MM.1S (cell line): Measurements from ENCODE around the gene ADD2.

ENCODE experiments used
- DNase-seq: peaks from one replicate; pipeline ENCODE4 v3.0.0-alpha.2; 2015
- H2AFZ ChIP-seq: fragments of 300-600 bp; sonication (generic); 2 replicates; pipeline ENCODE4 v1.6.0; 2016; ENCODE audit warnings: antibody characterized with exemption, low read length
- H3F3A ChIP-seq: fragments of 300-600 bp; sonication (generic); 2 replicates; pipeline ENCODE4 v1.6.1; 2016; ENCODE audit warnings: mild to moderate bottlenecking, antibody characterized with exemption, low read length, moderate library complexity, mixed read lengths; ENCODE audit not compliant: insufficient read depth
- H3K27ac ChIP-seq: fragments of 300-600 bp; sonication (generic); 2 replicates; pipeline ENCODE4 v1.5.1; 2016; ENCODE audit warnings: mild to moderate bottlenecking, low read length
- H3K27me3 ChIP-seq: fragments of 300-600 bp; sonication (generic); replicated peaks from 2 replicates; pipeline ENCODE4 v1.6.0; 2016; ENCODE audit warnings: low read length; ENCODE audit not compliant: insufficient read depth
- H3K36me3 ChIP-seq: fragments of 300-600 bp; sonication (generic); replicated peaks from 2 replicates; pipeline ENCODE4 v1.6.1; 2016; ENCODE audit warnings: mild to moderate bottlenecking, low read length, mixed read lengths; ENCODE audit not compliant: insufficient read depth
- H3K4me1 ChIP-seq: fragments of 300-600 bp; sonication (generic); 2 replicates; pipeline ENCODE4 v1.6.1; 2016; ENCODE audit warnings: low read length, mixed read lengths
- H3K4me2 ChIP-seq: fragments of 300-600 bp; sonication (generic); 2 replicates; pipeline ENCODE4 v1.6.0; 2016; ENCODE audit warnings: low read depth, low read length
- H3K4me3 ChIP-seq: fragments of 300-600 bp; sonication (generic); 2 replicates; pipeline ENCODE4 v1.5.1; 2016; ENCODE audit warnings: low read length, mixed read lengths
- H3K79me2 ChIP-seq: fragments of 300-600 bp; sonication (generic); 2 replicates; pipeline ENCODE4 v1.6.1; 2016; ENCODE audit warnings: mixed run types, low read length, mixed read lengths
- H3K9ac ChIP-seq: fragments of 300-600 bp; sonication (generic); 2 replicates; pipeline ENCODE4 v1.6.1; 2016; ENCODE audit warnings: low read length, mixed read lengths
- H3K9me2 ChIP-seq: fragments of 300-600 bp; sonication (generic); replicated peaks from 2 replicates; pipeline ENCODE4 v1.6.1; 2016; ENCODE audit warnings: mild to moderate bottlenecking, low read length, mixed read lengths; ENCODE audit not compliant: insufficient read depth
- H3K9me3 ChIP-seq: fragments of 300-600 bp; sonication (generic); replicated peaks from 2 replicates; pipeline ENCODE4 v1.6.1; 2016; ENCODE audit warnings: mild to moderate bottlenecking, low read length, mixed read lengths; ENCODE audit not compliant: insufficient read depth
- H4K20me1 ChIP-seq: fragments of 300-600 bp; sonication (generic); 2 replicates; pipeline ENCODE4 v1.6.1; 2016; ENCODE audit warnings: mild to moderate bottlenecking, low read length, moderate library complexity, mixed read lengths; ENCODE audit not compliant: insufficient read depth
- CTCF ChIP-seq: fragments of 300-600 bp; sonication (generic); IDR thresholded peaks from 2 replicates; pipeline ENCODE4 v1.5.1; 2016; ENCODE audit warnings: antibody characterized with exemption, low read length, mixed read lengths
- EZH2 ChIP-seq: fragments of 300-600 bp; sonication (generic); optimal IDR thresholded peaks from 2 replicates; pipeline ENCODE3; 2017; ENCODE audit warnings: low read depth, mild to moderate bottlenecking, antibody characterized with exemption, low read length, mixed read lengths
- EZH2phosphoT487 ChIP-seq: fragments of 300-600 bp; sonication (generic); IDR thresholded peaks from 2 replicates; pipeline ENCODE4 v1.6.1; 2018; ENCODE audit warnings: antibody characterized with exemption, low read length

ADD2 gene

GRCh38 chr2:70671092-70671675, 96.8 kb downstream of the ADD2 start:
- H3K79me2 ChIP-seq, result no peaks in the 10 kb centered on the region
- H3K4me3 ChIP-seq, result no peak overlapping the region
- no peaks in the 10 kb centered on the region for H3F3A ChIP-seq
- H3K27me3 ChIP-seq, result no peaks in the 10 kb centered on the region
- no peaks in the 10 kb centered on the region for H3K4me1 ChIP-seq
- H3K9me3 ChIP-seq, result no peaks in the 10 kb centered on the region
- no peak overlapping the region for H3K27ac ChIP-seq
- H4K20me1 ChIP-seq, result no peaks in the 10 kb centered on the region
- no peaks in the 10 kb centered on the region for H3K36me3 ChIP-seq
- TF ChIP-seq EZH2phosphoT487, result no peak
- TF ChIP-seq EZH2, result no peak
- no peak for TF ChIP-seq CTCF
- H2AFZ ChIP-seq, result no peak overlapping the region
- H3K9me2 ChIP-seq, result no peaks in the 10 kb centered on the region
- no peak overlapping the region for H3K9ac ChIP-seq
- H3K4me2 ChIP-seq, result no peak overlapping the region
- no peak for DNase-seq

GRCh38 chr2:70670626-70671025, 97.4 kb downstream of the ADD2 start:
- Histone ChIP-seq H3K27me3 (no peaks in the 10 kb centered on the region), H2AFZ (no peak overlapping the region), H3K4me3 (no peak overlapping the region), H4K20me1 (no peaks in the 10 kb centered on the region), H3K4me1 (no peaks in the 10 kb centered on the region), H3F3A (no peaks in the 10 kb centered on the region), H3K36me3 (no peaks in the 10 kb centered on the region), H3K79me2 (no peaks in the 10 kb centered on the region), H3K9ac (no peak overlapping the region), H3K9me3 (no peaks in the 10 kb centered on the region), H3K27ac (no peak overlapping the region), H3K4me2 (no peak overlapping the region), H3K9me2 (no peaks in the 10 kb centered on the region)
- no peak for DNase-seq
- TF ChIP-seq CTCF (no peak), EZH2phosphoT487 (no peak), EZH2 (no peak)

- no peaks in the 10 kb centered on the region for H3K79me2 ChIP-seq
- H2AFZ ChIP-seq, result no peak overlapping the region
- TF ChIP-seq EZH2phosphoT487 (no peak), EZH2 (no peak)
- H3K27ac ChIP-seq, result no peak overlapping the region
- H3K4me2 ChIP-seq, result no peak overlapping the region
- H3K9me2 ChIP-seq, result no peaks in the 10 kb centered on the region
- H3K36me3 ChIP-seq, result no peaks in the 10 kb centered on the region
- H3K9me3 ChIP-seq, result no peaks in the 10 kb centered on the region
- DNase-seq, result no peak
- no peaks in the 10 kb centered on the region for H3K27me3 ChIP-seq
- H4K20me1 ChIP-seq, result no peaks in the 10 kb centered on the region
- H3K9ac ChIP-seq, result no peak overlapping the region
- H3F3A ChIP-seq, result no peaks in the 10 kb centered on the region
- H3K4me1 ChIP-seq, result no peaks in the 10 kb centered on the region
- H3K4me3 ChIP-seq, result no peak overlapping the region
These were observed 97.8 kb downstream of the ADD2 start for GRCh38 chr2:70670202-70670601.

- Histone ChIP-seq H3K9me2 (no peaks in the 10 kb centered on the region), H3K9ac (no peak overlapping the region), H3K4me3 (no peak overlapping the region), H3F3A (no peaks in the 10 kb centered on the region), H3K9me3 (no peaks in the 10 kb centered on the region), H3K36me3 (no peaks in the 10 kb centered on the region), H2AFZ (no peak overlapping the region), H3K4me1 (no peaks in the 10 kb centered on the region), H3K27me3 (no peaks in the 10 kb centered on the region), H4K20me1 (no peaks in the 10 kb centered on the region), H3K79me2 (no peaks in the 10 kb centered on the region), H3K4me2 (no peak overlapping the region), H3K27ac (no peak overlapping the region)
- DNase-seq, result no peak
- TF ChIP-seq EZH2phosphoT487 (no peak), EZH2 (no peak), CTCF (no peak)
These were observed 99.1 kb downstream of the ADD2 start for GRCh38 chr2:70668911-70669310.
